Measurements from ENCODE around the gene MED12L.

- no peak for TF ChIP-seq CTCF (IDR thresholded peaks at IDR 0.05; ENCODE audit: poor library complexity, severe bottlenecking)
- TF ChIP-seq TAF1 (IDR thresholded peaks at IDR 0.05; ENCODE audit: low read depth), result no peak
- TF ChIP-seq POLR2AphosphoS5 (IDR thresholded peaks at IDR 0.05), result no peak
- TF ChIP-seq RAD21 (conservative IDR thresholded peaks at IDR 0.05), result no peak
- no peak for TF ChIP-seq EP300 (conservative IDR thresholded peaks at IDR 0.05; ENCODE audit: poor library complexity, severe bottlenecking)
- TF ChIP-seq EZH2 (IDR thresholded peaks at IDR 0.05; ENCODE audit: borderline replicate concordance, insufficient read depth, low read length, poor library complexity, severe bottlenecking), result no peak
Observed at GRCh38 chr3:151052756-151053155, 32.7 kb upstream of the MED12L start.
